Uterus (tissue), 2 donors: ENCODE measurements around the gene HDAC1.

ENCODE experiments used
- POLR2A ChIP-seq, 2 donors: fragments of 450-650 bp; IDR thresholded peaks; one replicate each; pipeline ENCODE4 v1.6.1; 2016; ENCODE audit warnings: antibody characterized with exemption in 2 of 2, mild to moderate bottlenecking in 1 of 2, moderate library complexity in 1 of 2
- TF ChIP-seq, protein P1 (sequence below), 4 experiments: fragments of 200-600 bp in 2 of 4; fragments of 450-650 bp in 2 of 4; sonication (generic) in 2 of 4; IDR thresholded peaks; one replicate each; pipeline ENCODE4 v1.5.1; 2016 to 2019; ENCODE audit warnings: antibody characterized with exemption in 4 of 4, mild to moderate bottlenecking in 2 of 4, moderate library complexity in 1 of 4

DNA sequence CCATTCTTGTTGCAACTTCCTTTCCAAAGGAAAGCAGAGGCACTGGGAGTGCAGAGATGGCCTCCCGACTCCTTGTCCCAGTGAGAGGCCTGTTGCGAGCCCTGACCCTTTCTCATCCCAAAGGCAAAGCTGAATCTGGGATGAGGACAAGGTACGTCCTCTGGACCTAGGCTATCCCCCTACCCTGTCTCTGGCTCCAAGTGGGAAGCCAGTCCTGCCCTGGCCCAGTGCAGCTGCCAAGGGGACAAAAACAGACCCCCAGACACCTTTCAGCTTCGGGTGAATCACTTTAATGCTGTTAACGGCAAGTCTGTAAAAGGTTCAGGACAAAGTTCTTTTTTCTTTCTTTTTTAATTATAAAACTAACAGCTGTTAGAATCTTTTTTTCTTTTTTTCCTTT, 73.0 kb downstream of the HDAC1 start:
- TF ChIP-seq POLR2A (IDR thresholded peaks at IDR 0.05) = no peak
- TF ChIP-seq, protein P1, sequence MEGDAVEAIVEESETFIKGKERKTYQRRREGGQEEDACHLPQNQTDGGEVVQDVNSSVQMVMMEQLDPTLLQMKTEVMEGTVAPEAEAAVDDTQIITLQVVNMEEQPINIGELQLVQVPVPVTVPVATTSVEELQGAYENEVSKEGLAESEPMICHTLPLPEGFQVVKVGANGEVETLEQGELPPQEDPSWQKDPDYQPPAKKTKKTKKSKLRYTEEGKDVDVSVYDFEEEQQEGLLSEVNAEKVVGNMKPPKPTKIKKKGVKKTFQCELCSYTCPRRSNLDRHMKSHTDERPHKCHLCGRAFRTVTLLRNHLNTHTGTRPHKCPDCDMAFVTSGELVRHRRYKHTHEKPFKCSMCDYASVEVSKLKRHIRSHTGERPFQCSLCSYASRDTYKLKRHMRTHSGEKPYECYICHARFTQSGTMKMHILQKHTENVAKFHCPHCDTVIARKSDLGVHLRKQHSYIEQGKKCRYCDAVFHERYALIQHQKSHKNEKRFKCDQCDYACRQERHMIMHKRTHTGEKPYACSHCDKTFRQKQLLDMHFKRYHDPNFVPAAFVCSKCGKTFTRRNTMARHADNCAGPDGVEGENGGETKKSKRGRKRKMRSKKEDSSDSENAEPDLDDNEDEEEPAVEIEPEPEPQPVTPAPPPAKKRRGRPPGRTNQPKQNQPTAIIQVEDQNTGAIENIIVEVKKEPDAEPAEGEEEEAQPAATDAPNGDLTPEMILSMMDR (IDR thresholded peaks at IDR 0.05) = no peak
